Esophagus muscularis mucosa (tissue), 4 donors: ENCODE data around the gene PNLIPRP1. TPM values are rescaled to one million over a fixed set of nuclear protein-coding genes. Genes with fewer than 3 reads are reported as not detected.
A peak's percentile ranks its signal among the peaks of the same experiment; 100 is the strongest.

Source experiments
- DNase-seq: peaks from one replicate; pipeline ENCODE4 v3.0.0-alpha.2; 2017; ENCODE audit errors: extremely low spot score
- H3K27ac ChIP-seq, 4 donors: fragments of 200-600 bp; sonication (generic); replicated peaks in 1 of 4; 1 replicate in 3 of 4; 2 replicates in 1 of 4; pipeline ENCODE4 v1.5.1; 2016 to 2019; ENCODE audit warnings: mild to moderate bottlenecking in 1 of 4
- H3K27me3 ChIP-seq, 4 donors: fragments of 200-600 bp; sonication (generic); one replicate each; pipeline versions ENCODE4 v1.5.1 to v1.6.0; 2016 to 2019
- H3K36me3 ChIP-seq, 4 donors: fragments of 200-600 bp; sonication (generic); one replicate each; pipeline ENCODE4 v1.5.1; 2016 to 2019
- H3K4me1 ChIP-seq, 4 donors: fragments of 200-600 bp; sonication (generic); one replicate each; pipeline ENCODE4 v1.5.1; 2016 to 2019
- H3K4me3 ChIP-seq, 4 donors: fragments of 200-600 bp; sonication (generic); 1 replicate in 2 of 4; 2 replicates in 2 of 4; pipeline ENCODE4 v1.5.1; 2016 to 2019; ENCODE audit warnings: mild to moderate bottlenecking in 4 of 4, moderate library complexity in 1 of 4
- H3K9me3 ChIP-seq, 4 donors: fragments of 200-600 bp; sonication (generic); 1 replicate in 3 of 4; 2 replicates in 1 of 4; pipeline ENCODE4 v1.5.1; 2016 to 2019
- EP300 ChIP-seq: sonication (generic); formaldehyde crosslinking; IDR thresholded peaks from one replicate; pipeline ENCODE4 v1.6.1; 2017; ENCODE audit warnings: antibody characterized with exemption
- POLR2A ChIP-seq: fragments of 450-650 bp; IDR thresholded peaks from one replicate; pipeline ENCODE4 v1.6.1; 2017; ENCODE audit warnings: antibody characterized with exemption, moderate library complexity, mild to moderate bottlenecking, low read depth
- POLR2AphosphoS5 ChIP-seq, 2 donors: sonication (generic); formaldehyde crosslinking; IDR thresholded peaks; one replicate each; pipeline ENCODE4 v1.6.1; 2017; ENCODE audit warnings: antibody characterized with exemption in 2 of 2
- WGBS: methylation state at CpG from one replicate; pipeline ENCODE4 v1.1.5; 2018; 5-methylcytosine and 5-hydroxymethylcytosine counted together
- intact Hi-C: fragments of 100-400 bp; cut with DNase I; formaldehyde crosslinking; loops from one replicate; pipeline ENCODE4 v1.15.1; 2023
- total RNA-seq, 4 donors: library from RNA; depleted of rRNA; stranded (reverse); fragments of >200 nt; gene quantifications; one replicate each; pipeline versions ENCODE4 v1.1.0 to v1.2.1, GENCODE V29; 2016
- TF ChIP-seq, protein P1 (sequence below), 3 experiments: fragments of 200-600 bp in 2 of 3; fragments of 450-650 bp in 1 of 3; sonication (generic) in 2 of 3; IDR thresholded peaks; one replicate each; pipeline ENCODE4 v1.5.1; 2017 to 2019; ENCODE audit warnings: antibody characterized with exemption in 3 of 3, mild to moderate bottlenecking in 2 of 3, moderate library complexity in 1 of 3

PNLIPRP1 gene
- total RNA-seq, 4 donors from 2014 or later: not detected

DNA sequence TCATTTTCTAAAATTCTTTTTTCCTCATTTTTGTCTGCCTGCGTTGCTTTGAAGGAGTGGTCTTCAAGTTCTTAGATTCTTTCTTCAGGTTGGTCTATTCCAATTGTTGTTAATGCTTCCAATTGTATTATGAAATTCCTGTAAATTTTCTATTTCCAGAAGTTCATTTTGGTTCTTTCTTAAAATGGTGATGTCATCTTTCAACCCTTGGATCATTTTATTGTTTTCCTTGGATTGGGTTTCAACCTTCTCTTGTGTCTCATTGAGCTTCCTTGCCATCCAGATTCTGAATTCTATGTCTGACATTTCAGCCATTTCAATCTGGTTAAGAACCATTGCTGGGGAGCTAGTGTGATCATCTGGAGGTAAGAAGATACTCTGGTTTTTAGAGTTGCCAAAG, 63.1 kb downstream of the PNLIPRP1 start:
- intact Hi-C loops: no loop called here
- Histone ChIP-seq H3K27me3 (peaks cover 0 to 9% (median 0%) of the 10 kb centered on the region in 4 donors), H3K4me3 (no peak overlapping the region), H3K4me1 (no peaks in the 10 kb centered on the region), H3K36me3 (no peaks in the 10 kb centered on the region), H3K27ac (no peak overlapping the region), H3K9me3 (peaks cover 0 to 6% (median 0%) of the 10 kb centered on the region in 4 donors)
- peak; percentile 8 for DNase-seq
- 95% methylated on average over 1 of the region's 1 CpG for WGBS
- TF ChIP-seq POLR2AphosphoS5 (IDR thresholded peaks at IDR 0.05) (no peak), POLR2A (no peak), EP300 (no peak)
- TF ChIP-seq, protein P1, sequence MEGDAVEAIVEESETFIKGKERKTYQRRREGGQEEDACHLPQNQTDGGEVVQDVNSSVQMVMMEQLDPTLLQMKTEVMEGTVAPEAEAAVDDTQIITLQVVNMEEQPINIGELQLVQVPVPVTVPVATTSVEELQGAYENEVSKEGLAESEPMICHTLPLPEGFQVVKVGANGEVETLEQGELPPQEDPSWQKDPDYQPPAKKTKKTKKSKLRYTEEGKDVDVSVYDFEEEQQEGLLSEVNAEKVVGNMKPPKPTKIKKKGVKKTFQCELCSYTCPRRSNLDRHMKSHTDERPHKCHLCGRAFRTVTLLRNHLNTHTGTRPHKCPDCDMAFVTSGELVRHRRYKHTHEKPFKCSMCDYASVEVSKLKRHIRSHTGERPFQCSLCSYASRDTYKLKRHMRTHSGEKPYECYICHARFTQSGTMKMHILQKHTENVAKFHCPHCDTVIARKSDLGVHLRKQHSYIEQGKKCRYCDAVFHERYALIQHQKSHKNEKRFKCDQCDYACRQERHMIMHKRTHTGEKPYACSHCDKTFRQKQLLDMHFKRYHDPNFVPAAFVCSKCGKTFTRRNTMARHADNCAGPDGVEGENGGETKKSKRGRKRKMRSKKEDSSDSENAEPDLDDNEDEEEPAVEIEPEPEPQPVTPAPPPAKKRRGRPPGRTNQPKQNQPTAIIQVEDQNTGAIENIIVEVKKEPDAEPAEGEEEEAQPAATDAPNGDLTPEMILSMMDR (IDR thresholded peaks at IDR 0.05): no peak

- Histone ChIP-seq H3K4me3 (no peak overlapping the region), H3K9me3 (peaks cover 0 to 4% (median 0%) of the 10 kb centered on the region in 4 donors), H3K27ac (no peak overlapping the region), H3K4me1 (no peaks in the 10 kb centered on the region), H3K36me3 (no peaks in the 10 kb centered on the region), H3K27me3 (peaks cover 0 to 9% (median 0%) of the 10 kb centered on the region in 4 donors)
- TF ChIP-seq, protein P1 (IDR thresholded peaks at IDR 0.05): peak in 1 of 3 experiments; percentile 4
- no peak for TF ChIP-seq EP300
- 40% methylated on average over 3 of the region's 4 CpGs for WGBS
- intact Hi-C loops: no loop called here
- peak; percentile 55 for DNase-seq
Measured at GRCh38 chr10:116654816-116655215, 64.1 kb downstream of the PNLIPRP1 start.

GRCh38 chr10:116655568-116655967, 64.8 kb downstream of the PNLIPRP1 start:
- peak; percentile 79 for DNase-seq
- peaks cover 0 to 9% (median 0%) of the 10 kb centered on the region in 4 donors for H3K27me3 ChIP-seq
- no peaks in the 10 kb centered on the region for H3K36me3 ChIP-seq
- no peak overlapping the region for H3K27ac ChIP-seq
- WGBS: 92% methylated on average over 2 of the region's 2 CpGs
- no peaks in the 10 kb centered on the region for H3K4me1 ChIP-seq
- no peaks in the 10 kb centered on the region for H3K9me3 ChIP-seq
- H3K4me3 ChIP-seq: no peak overlapping the region
- TF ChIP-seq EP300 (no peak), POLR2AphosphoS5 (IDR thresholded peaks at IDR 0.05) (no peak), POLR2A (no peak)
- TF ChIP-seq, protein P1 (IDR thresholded peaks at IDR 0.05): no peak
- intact Hi-C loops: no loop called here

- H3K27ac ChIP-seq: no peak overlapping the region
- intact Hi-C loops: no loop called here
- TF ChIP-seq, protein P1 (IDR thresholded peaks at IDR 0.05): no peak
- TF ChIP-seq EP300 (no peak), POLR2A (no peak)
- H3K4me3 ChIP-seq: no peak overlapping the region
- DNase-seq: peak; percentile 29
- peaks cover 0 to 9% (median 0%) of the 10 kb centered on the region in 4 donors for H3K27me3 ChIP-seq
- 87% methylated on average over 4 of the region's 4 CpGs for WGBS
- H3K9me3 ChIP-seq: no peaks in the 10 kb centered on the region
- no peaks in the 10 kb centered on the region for H3K4me1 ChIP-seq
- H3K36me3 ChIP-seq: no peaks in the 10 kb centered on the region
Measured at GRCh38 chr10:116656044-116656443, 65.3 kb downstream of the PNLIPRP1 start.

DNA sequence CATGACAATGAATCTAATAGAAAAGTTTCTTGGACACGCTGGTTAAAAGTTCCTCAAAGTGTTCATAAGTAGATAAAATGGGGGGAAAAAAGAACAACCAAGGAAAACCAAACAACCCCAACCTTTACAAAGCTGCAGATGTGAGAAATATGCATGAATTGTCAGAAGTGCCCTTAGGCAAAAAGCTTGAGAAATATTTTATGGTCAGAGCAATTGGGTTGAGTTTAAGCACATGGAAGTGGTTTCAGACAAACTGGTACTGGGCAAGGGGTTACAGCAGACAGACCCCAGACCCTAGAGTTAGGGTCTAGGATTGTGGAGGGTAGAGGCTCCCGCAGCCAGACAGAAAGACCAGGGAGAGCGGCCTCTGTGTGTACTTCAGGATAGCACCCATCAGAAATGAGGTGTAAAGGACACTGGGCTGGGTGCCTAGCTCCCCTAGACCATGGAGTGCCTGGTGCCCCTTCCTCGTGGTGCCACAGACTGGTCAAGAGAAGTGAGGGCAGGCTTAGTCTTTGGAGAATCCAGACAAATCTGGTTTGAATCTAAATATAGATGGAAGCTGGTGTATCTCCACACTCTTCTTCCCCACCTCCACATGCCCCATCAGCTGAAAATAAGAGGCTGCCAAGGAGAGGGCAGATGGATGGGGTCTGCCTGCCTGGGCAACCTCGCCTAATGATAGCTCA, 67.2 kb downstream of the PNLIPRP1 start:
- H3K36me3 ChIP-seq: no peaks in the 10 kb centered on the region
- DNase-seq: peak; percentile 81
- H3K4me1 ChIP-seq: no peaks in the 10 kb centered on the region
- no peaks in the 10 kb centered on the region for H3K9me3 ChIP-seq
- H3K27me3 ChIP-seq: peaks cover 0 to 9% (median 0%) of the 10 kb centered on the region in 4 donors
- TF ChIP-seq EP300: no peak
- TF ChIP-seq, protein P1 (IDR thresholded peaks at IDR 0.05): no peak
- TF ChIP-seq POLR2A: no peak
- H3K27ac ChIP-seq: no peak overlapping the region
- H3K4me3 ChIP-seq: no peak overlapping the region
- intact Hi-C loops: no loop called here
- WGBS: 89% methylated on average over 5 of the region's 5 CpGs
